ENCODE results near the gene TCF12.

TCF12 gene

GRCh38 chr15:56918046-56918938, at the start of gene TCF12:
TCF12 (plus strand) TSS chr15:56918644; CDS start chr15:56919914, 1,270 bp downstream.
- DNase-seq (ENCODE audit: low read depth in 2 of 2) = peak; percentile 87 to 89

GRCh38 chr15:56869573-56869972, 48.9 kb upstream of the TCF12 start:
- DNase-seq (ENCODE audit: low read depth in 2 of 2) = peak; percentile 11 to 13

- no peak for DNase-seq (ENCODE audit: low read depth in 2 of 2)
Observed at GRCh38 chr15:56871185-56871584, 47.3 kb upstream of the TCF12 start.

GRCh38 chr15:56871867-56872266, 46.6 kb upstream of the TCF12 start:
- no peak for DNase-seq (ENCODE audit: low read depth in 2 of 2)

GRCh38 chr15:56877255-56877970, 41.0 kb upstream of the TCF12 start:
- DNase-seq (ENCODE audit: low read depth in 2 of 2) = no peak

GRCh38 chr15:56879502-56879901, 38.9 kb upstream of the TCF12 start:
- no peak for DNase-seq (ENCODE audit: low read depth in 2 of 2)

- DNase-seq (ENCODE audit: low read depth in 2 of 2) = no peak
Observed at GRCh38 chr15:56883088-56883487, 35.4 kb upstream of the TCF12 start.

GRCh38 chr15:56886363-56886931, 32.0 kb upstream of the TCF12 start:
- DNase-seq (ENCODE audit: low read depth in 2 of 2) = no peak

- DNase-seq (ENCODE audit: low read depth in 2 of 2) = peak; percentile 78
Observed at GRCh38 chr15:56886932-56887781, 31.3 kb upstream of the TCF12 start.

GRCh38 chr15:56887782-56888438, 30.5 kb upstream of the TCF12 start:
- no peak for DNase-seq (ENCODE audit: low read depth in 2 of 2)

- no peak for DNase-seq (ENCODE audit: low read depth in 2 of 2)
Observed at GRCh38 chr15:56890038-56890437, 28.4 kb upstream of the TCF12 start.

GRCh38 chr15:56891852-56892440, 26.5 kb upstream of the TCF12 start:
- no peak for DNase-seq (ENCODE audit: low read depth in 2 of 2)

- no peak for DNase-seq (ENCODE audit: low read depth in 2 of 2)
Observed at GRCh38 chr15:56892659-56893363, 25.6 kb upstream of the TCF12 start.

GRCh38 chr15:56893364-56893678, 25.1 kb upstream of the TCF12 start:
- no peak for DNase-seq (ENCODE audit: low read depth in 2 of 2)

- no peak for DNase-seq (ENCODE audit: low read depth in 2 of 2)
Observed at GRCh38 chr15:56894601-56895000, 23.8 kb upstream of the TCF12 start.

GRCh38 chr15:56901931-56902330, 16.5 kb upstream of the TCF12 start:
- DNase-seq (ENCODE audit: low read depth in 2 of 2) = no peak

- DNase-seq (ENCODE audit: low read depth in 2 of 2) = no peak
Observed at GRCh38 chr15:56906766-56907165, 11.7 kb upstream of the TCF12 start.

GRCh38 chr15:56910801-56911200, 7.6 kb upstream of the TCF12 start:
- DNase-seq (ENCODE audit: low read depth in 2 of 2) = no peak

- DNase-seq (ENCODE audit: low read depth in 2 of 2) = no peak
Observed at GRCh38 chr15:56913241-56913640, 5.2 kb upstream of the TCF12 start.

GRCh38 chr15:56913670-56914069, 4.8 kb upstream of the TCF12 start:
- no peak for DNase-seq (ENCODE audit: low read depth in 2 of 2)

Measured in stimulated activated CD8-positive, alpha-beta memory T cell treated with anti-CD3 and anti-CD28 coated beads, Interleukin-15, amount 100 ng/mL, for 48 hours (primary cell).